HG03469 (cell line): ENCODE data around the gene SKOR2.

Experiments used
- ATAC-seq: cut with Tn5 transposase; IDR thresholded peaks from one replicate; pipeline ENCODE4 v1.9.1; 2021; ENCODE audit warnings: mild to moderate bottlenecking, moderate library complexity, moderate number of reproducible peaks; ENCODE audit not compliant: unreplicated experiment

SKOR2 gene, protein sequence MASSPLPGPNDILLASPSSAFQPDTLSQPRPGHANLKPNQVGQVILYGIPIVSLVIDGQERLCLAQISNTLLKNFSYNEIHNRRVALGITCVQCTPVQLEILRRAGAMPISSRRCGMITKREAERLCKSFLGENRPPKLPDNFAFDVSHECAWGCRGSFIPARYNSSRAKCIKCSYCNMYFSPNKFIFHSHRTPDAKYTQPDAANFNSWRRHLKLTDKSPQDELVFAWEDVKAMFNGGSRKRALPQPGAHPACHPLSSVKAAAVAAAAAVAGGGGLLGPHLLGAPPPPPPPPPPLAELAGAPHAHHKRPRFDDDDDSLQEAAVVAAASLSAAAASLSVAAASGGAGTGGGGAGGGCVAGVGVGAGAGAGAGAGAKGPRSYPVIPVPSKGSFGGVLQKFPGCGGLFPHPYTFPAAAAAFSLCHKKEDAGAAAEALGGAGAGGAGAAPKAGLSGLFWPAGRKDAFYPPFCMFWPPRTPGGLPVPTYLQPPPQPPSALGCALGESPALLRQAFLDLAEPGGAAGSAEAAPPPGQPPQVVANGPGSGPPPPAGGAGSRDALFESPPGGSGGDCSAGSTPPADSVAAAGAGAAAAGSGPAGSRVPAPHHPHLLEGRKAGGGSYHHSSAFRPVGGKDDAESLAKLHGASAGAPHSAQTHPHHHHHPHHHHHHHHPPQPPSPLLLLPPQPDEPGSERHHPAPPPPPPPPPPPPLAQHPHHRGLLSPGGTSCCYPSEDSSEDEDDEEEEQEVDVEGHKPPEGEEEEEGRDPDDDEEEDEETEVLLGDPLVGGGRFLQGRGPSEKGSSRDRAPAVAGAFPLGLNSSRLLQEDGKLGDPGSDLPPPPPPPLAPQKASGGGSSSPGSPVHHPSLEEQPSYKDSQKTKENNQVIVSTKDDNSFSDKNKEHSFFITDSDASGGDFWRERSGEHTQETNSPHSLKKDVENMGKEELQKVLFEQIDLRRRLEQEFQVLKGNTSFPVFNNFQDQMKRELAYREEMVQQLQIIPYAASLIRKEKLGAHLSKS

DNA sequence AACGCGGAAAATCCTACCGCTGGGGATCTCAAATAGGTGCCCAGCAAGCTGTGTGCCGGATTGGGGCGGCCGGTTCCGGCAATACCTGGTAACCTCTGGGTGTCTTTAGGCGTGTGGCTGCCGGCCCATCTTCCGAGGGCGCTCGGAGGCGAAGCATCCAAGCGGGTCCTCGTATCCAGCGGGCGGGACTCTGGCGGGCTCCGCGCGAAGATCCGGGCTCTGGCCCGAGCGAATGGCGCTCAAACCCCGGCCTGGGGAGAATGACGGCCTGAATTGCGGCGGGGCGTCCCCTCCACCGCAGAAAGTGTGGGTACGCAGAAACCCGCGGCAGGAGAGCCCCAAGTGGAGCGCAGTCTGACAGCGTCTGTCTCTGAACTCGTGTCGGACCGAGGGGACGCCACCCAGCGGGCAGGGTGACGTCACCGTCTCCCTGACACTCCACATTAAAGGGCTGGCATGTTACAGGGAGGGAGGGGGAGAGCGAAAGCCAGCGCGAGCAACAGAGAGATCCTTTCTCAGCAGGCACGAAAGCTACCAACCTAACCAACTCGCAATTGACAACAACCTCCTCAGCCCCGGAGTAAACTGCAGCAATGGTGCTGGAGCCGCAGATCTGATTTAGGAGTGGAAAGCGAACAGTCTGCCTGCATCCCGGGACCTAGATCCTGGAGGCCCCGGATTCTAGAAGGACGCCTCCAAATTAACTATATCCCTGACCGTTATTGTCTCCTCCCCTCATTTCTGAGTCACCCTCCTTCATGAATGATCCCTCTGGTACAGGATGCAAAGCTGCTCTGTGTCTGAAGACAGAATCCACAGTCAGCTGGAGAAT lies at the start of gene SKOR2:
TSS of gene SKOR2 (minus strand) at position 372 of the 832 bp plus-strand sequence. CDS start 2,477 bp downstream, outside the sequence.
- ATAC-seq = no peak

DNA sequence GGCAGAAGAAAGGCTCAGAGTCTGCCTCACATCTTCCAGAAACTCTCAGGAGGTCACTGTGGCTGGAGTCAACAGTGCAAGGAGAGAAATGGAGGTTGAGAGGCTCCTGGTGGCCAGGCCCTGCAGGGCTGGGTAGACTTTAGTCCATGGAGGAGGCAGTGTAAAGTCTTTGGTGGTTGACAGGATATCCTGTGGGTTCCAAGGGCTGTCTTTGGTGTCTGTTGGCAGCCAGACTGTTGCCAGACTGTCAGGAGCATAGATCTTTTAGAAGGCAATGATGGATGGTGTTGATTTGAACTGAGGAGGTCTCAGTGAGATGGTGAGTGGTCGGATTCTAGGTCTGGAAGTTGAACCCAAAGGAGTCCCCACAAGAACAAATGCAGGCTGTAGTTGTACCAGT lies 45.0 kb upstream of the SKOR2 start:
- no peak for ATAC-seq

DNA sequence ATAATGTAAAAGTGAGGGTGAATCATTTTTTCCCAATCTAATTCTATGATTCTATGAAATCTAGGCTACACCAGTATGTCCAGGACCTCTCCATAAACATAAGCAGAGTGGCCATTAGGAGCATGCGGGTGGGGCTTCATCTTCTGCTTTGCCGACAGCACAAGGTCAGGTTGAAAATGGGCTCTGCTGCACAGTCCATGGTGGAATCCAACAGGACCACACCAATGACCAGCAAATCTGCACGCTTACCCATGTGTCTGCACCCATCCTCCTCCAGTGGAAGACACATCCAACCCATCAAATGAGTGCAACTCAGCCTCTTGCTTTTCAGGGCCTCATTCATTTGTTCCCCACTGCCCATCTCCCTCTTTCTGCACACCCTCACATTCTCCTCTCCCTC lies 43.3 kb upstream of the SKOR2 start:
- no peak for ATAC-seq

DNA sequence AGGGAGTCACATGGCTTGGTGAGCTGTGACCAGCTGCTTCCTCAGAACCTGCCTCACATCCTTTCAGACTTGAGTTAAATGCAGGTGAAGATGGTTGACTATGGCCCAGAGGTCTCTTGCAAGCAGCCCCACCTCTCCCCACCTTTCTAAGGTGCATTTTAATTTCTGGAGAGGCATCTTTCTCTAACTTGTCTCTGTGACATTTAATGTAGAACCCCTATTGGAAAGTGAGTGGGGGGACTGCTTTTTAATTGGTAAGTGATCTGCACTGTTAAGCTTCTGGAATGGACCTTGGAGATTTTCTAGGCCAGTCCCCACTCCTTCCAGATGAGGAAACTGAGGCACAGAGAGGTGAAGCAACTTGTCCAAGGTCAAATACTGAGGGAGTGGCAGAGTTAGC lies 37.3 kb upstream of the SKOR2 start:
- ATAC-seq = no peak

DNA sequence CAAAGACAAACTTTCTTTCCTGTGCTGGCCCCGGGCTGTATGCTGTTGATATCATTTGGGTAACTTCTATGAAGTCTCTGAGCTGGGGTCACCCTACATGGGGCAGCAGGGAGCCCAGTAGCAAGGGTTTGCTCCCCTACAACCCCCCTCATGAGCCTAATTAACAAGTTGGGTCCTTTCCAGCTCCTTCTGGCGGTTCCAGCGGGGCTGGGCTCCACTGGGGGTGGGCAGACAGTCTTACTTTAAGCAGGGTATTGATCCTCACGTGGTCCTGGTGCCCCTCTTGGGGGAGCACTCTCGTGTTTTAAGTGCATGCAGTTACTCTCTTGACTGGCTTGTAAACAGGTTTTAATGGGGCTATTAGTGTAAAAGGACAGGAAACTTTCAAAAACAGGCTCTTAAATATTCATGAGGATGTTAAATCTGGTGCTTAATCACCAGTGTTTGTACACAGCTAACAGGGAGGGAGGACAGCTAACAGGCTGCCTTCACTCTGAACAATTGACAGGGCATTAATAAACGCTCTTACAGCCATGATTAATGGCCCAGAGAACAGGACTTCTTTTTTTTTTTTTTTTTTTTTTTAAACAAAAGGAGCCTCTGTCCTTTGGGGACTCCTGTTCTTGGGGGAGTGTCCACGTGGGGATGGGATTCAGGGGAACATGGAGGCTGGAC lies 36.6 kb upstream of the SKOR2 start:
- no peak for ATAC-seq

DNA sequence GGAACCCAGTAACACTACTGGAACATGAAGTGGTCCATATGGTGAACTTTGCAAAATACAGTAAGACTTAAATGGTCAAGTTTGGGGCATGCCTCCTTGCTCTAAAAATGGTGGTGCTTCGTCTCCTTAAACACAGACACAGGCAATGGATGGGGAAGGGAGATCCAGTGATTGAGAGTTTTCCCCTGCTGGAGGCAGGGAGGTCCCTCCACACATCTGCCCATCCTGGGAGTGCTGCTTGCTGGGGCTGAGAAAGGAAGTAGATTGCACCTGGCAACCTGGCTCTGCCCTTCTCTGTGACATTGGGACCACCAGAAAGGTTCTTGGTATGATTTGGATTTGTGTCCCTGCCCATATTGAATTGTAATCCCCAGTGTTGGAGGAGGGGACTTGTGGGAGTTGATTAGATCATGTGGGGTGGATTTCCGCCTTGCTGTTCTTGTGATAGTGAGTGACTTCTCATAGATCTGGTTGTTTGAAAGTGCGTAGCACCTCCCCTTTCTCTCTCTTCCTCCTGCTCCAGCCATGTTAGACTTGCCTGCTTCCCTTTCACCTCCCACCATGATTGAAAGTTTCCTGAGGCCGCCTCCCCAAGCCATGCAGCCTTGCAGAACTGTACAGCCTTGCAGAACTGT lies 35.4 kb upstream of the SKOR2 start:
- no peak for ATAC-seq

DNA sequence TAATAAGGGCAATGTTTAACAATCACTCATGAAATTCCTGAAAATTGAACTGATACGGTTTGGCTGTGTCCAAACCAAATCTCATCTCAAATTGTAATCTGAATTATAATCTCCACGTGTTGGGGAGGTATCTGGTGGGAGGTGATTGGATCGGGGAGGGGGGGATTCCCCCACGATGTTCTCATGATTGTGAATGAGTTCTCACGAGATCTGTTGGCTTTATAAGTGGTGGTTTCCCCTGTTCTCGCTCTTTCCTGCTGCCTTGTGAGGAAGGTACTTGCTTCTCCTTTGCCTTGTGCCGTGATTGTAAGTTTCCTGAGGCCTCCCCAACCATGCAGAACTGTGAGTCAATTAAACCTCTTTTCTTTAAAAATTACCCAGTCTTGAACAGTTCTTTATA lies 34.0 kb upstream of the SKOR2 start:
- no peak for ATAC-seq

DNA sequence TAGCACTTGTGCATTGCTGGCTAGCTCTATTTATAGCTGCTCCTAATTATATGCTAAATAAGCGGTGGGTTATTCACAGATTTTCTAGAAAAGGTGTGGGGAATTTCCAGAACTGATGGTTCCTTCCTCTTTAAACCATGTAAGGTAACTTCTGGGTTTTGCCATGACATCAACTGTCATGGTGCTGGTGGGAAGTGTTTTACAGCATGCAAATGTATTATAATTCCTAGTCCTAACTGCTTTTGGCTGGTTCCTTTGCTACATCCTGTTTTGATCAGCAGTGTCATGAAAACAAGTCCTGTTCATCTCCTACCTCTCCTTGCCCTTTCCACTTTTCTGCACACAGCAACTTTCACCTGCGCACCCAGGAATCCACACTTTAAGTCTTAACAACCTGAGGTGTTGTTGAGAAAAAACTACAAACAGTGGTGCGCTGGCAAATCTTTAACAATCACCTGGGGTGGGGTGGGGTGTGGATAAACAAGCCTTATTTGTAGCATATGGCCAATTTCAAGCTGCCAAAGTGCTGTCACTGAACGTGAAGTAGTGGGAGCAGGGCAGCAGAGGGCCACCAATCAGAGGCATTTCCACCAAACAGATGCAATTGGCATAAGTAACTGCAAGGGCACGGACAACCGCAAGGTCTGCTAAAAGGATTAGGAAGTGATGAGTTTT lies 33.4 kb upstream of the SKOR2 start:
- no peak for ATAC-seq

DNA sequence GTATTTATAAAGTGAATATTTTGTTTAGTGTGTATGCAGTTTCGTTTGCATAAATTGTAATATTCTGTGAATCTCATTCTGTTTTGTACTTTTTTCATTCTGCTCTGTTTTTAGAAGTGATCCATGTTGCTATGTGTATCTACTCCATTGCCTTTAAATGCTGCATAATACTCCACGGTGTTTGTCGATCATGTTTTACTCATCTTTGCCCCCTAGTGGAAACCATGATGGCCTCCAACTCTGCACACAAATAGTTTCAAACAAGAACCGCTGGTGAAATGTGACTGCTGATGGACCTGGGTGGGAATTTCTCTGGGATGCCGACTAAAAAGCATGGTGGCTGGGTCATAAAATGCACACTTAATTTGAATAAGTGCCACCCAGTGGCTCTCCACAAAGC lies 32.0 kb upstream of the SKOR2 start:
- no peak for ATAC-seq

DNA sequence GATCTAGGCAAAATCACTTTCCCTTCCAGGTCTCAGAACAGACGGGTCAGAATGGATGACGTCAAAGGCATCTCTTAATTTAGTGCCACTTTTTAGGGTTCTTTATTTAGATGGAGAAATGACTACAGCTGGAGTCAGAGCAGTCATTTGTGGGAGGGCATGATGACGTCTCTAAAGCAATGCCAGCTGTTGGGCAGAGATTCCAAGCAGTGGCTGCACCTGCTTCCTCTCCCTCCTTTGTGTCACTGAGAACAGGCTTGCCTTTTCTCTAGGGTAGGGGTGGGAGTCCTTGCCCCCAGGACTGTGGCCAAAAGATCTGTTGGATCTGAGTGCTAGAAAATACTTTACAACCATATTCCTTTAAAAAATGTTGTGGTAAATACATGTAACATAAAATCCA lies 28.7 kb upstream of the SKOR2 start:
- no peak for ATAC-seq

DNA sequence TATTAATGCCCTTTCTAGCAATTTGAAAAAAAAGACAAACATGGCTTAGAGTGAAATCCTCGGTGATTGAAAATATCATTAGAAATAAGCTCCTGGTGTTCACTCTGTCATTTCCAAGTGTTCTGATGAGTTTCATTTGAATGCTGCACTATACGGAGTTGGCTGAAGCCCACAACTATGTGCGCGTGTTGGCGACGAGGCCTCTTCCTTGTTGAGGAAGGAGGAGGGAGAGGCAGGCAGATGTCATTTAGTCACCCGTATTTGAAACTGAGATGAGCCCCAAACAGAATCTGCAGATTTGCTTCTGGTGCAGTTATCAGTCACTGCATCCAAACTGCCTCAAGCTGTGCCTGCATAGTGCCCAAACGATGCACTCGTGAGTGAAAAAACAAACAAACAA lies 23.5 kb upstream of the SKOR2 start:
- no peak for ATAC-seq

DNA sequence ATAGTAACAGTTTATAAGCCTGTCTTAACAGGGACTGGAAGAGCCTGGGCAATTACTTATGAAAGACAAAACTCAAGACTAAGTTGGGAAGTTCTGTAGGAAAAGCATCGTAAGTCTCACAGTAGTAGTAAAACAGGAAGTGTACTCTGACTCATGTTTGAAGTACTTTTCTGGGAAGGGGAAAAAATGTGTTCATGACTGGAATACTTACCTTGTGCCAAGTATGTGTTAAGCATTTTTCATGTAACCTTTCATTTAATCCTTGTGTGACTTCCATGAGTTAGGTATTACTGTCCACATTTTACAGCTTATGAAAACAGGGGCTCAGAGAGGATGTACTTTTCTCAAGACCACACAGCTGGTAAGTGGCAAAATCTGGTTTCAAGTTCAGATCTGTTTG lies 13.7 kb upstream of the SKOR2 start:
- ATAC-seq = no peak

DNA sequence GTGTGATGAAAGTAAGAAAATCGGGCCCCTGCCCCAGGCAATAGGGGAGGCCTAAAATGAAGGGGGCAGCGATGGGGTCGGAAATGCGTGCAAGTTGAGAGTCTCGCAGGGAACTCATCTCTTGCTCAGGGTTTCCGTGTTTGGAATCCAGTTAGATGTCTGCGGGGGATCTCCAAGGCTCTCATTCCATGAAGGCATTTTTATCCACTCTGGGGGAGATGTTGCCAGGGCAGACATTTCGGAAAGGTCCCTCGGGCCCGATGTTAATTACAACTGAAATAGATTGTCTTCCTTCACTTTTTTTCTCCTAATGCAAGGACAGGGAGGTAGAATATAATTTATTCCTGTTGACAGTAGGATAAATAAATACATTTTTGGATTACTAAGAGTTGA lies 12.8 kb upstream of the SKOR2 start:
- ATAC-seq = no peak

DNA sequence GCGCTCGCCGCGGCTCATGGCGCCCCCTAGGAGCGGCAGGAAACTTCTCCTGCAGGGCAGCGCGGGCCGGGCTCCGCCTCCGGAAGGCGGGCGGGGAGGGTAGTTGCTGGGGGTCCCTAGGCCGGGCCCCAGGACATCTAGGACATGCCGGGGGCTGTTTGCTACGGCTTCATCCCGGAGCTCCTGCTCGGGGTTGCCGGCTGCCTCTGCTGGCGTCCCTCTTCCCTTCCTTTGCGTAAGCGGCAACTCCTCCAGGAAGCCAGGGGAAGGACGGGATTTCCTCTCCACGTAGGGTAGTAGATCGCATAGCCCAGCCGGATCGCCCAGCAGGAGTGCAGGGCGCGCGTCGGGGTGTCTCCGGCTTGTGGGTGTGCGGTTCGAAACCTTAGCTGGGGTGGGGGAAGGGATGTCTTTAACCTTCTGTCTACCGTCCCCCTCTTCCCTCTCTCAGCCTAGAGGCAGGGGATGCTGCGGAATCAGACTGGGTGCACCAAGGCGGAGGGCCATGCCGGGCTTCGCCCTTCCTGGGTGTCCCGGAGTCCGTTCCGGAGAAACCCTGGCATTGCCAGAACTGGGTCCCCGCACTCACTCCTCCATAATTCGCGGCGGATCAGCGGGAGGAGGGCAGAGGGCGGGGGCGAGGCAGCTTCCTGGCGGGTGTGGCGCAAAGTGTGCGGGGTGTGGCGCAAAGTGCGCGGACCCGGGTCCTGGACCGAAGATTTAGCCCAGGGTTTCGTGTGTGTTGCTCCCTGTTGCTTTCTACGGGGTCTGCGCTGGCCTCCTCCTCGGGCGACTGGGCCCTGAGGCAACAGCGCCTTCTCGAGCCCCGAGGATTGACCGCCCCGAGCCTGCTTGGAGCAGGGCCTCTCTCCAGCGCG lies 12.2 kb upstream of the SKOR2 start:
- ATAC-seq = no peak

DNA sequence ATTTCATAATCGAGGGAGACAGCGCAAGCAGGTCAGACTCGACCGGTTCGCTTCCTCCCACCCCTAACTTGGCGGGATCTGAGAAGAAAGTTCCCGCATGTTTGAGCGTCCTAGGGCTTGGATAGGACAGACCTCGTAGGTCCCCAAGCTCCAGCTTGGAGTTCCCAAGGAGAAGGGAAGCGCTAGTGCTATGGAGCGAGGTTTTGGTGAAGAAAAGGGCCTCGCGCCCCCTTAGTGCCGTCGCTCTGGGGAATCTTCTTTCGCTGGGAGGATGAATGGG lies 11.6 kb upstream of the SKOR2 start:
- ATAC-seq = no peak

DNA sequence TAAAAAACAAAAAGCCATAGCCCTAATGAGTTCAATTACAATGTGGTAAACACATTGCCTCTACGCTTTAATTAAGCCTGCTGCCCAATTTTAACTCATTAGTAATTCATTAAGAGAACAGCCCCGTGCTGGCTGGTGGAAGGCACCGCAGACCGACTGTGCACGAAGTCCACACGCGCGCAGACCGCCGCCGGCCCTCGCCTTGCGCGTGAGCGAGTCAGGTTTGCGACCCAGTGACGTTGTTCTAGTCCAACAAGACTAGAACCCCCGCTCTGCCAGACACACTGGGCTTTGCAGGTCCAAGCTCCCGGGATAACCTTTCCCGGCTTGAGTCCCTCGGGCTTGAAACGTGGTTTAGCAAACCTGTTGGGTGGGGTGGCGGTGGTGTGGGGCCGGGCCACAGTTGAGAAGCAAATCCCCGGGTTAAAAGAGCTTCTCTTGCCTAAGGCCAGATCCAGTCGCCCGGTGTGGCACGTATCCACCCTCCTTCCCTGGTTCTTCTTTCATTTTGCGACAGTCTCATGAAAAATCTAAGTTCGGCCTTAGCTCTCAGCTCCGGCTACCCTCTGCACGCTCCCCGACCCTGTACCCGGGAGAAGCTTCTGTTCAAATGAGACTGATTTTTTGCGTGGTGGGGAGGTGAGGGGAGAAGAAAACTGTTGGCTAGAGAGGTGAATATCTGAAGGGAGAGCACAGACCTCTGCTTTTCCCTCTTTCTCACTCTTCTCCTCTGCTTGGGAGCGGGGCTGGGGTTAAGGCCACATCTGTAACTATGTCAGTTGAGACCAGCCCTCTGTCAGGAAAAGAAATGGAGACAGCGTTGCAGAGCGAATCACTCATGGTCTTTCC lies 11.1 kb upstream of the SKOR2 start:
- no peak for ATAC-seq

DNA sequence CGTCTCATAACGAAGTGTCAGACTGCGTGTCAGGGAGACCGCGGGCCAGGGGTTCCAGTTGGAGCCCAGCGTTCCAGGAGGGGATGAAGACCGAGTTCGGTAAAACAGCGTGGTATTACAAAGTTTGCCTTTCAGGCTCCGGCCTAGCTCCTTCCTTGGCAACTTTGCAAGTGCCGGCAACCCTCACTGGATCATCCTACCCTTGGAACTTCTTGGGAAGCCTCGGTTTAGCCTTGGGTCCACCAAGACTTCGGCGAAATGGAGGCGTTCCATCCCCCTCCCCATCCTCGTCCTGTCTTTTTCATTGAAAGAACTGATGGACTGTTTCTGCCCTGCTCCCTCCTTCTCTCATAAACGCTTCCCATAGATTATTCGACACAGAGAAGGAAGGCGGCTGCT lies 10.4 kb upstream of the SKOR2 start:
- ATAC-seq = no peak
